GM12891 (cell line): ENCODE data around the gene ARSB.

Experiments
- PAX5 ChIP-seq: IDR thresholded peaks from 2 replicates; pipeline ENCODE4 v1.6.1; 2011; ENCODE audit warnings: low read length, moderate library complexity, mild to moderate bottlenecking; ENCODE audit not compliant: insufficient read depth, severe bottlenecking
- POLR2A ChIP-seq: IDR thresholded peaks from 2 replicates; pipeline ENCODE4 v1.6.1; 2011; ENCODE audit warnings: low read depth, low read length, control low read depth
- POLR2AphosphoS5 ChIP-seq: IDR thresholded peaks from 2 replicates; pipeline ENCODE4 v1.6.1; 2011; ENCODE audit warnings: low read depth, low read length, control low read depth
- POU2F2 ChIP-seq: IDR thresholded peaks from 2 replicates; pipeline ENCODE4 v1.6.1; 2011; ENCODE audit warnings: low read depth, mild to moderate bottlenecking, control low read depth, low read length, moderate library complexity
- SPI1 ChIP-seq: IDR thresholded peaks from 2 replicates; pipeline ENCODE4 v1.6.1; 2011; ENCODE audit warnings: low read depth, low read length, control low read depth
- TAF1 ChIP-seq: IDR thresholded peaks from 2 replicates; pipeline ENCODE4 v1.6.1; 2011; ENCODE audit warnings: low read depth, low read length, control low read depth

DNA sequence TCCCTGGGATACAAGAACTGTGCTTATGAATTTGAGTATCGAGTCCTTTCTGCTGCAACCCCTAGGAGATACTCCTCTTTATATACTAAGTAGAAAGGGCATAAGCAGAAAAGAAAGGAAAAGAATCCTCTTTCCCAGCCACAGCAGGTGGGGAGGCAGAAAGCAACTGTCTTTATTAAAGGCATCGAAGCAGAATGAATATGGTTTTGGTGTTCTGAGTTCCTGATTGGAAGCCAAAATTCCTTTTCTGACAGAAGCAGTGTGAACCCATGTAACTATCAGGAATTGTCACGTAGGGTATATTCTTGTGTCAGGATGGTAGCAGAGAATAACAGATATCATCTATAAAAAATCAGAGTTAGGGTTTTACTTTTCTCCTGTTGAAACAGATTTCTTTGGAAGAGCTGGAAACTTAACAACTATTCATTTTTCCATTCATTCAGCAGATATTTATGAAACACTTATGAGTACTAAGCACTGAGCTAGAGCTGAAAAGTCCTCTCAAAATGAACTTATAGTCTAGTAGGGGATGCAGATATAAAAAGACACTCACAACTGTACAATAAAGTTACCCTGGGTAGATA, 240.1 kb downstream of the ARSB start:
- TF ChIP-seq POLR2A (no peak), TAF1 (no peak), POLR2AphosphoS5 (no peak), POU2F2 (no peak), PAX5 (no peak), SPI1 (no peak)
